Measurements from ENCODE around the gene MT1F.

The MT1F gene

DNA sequence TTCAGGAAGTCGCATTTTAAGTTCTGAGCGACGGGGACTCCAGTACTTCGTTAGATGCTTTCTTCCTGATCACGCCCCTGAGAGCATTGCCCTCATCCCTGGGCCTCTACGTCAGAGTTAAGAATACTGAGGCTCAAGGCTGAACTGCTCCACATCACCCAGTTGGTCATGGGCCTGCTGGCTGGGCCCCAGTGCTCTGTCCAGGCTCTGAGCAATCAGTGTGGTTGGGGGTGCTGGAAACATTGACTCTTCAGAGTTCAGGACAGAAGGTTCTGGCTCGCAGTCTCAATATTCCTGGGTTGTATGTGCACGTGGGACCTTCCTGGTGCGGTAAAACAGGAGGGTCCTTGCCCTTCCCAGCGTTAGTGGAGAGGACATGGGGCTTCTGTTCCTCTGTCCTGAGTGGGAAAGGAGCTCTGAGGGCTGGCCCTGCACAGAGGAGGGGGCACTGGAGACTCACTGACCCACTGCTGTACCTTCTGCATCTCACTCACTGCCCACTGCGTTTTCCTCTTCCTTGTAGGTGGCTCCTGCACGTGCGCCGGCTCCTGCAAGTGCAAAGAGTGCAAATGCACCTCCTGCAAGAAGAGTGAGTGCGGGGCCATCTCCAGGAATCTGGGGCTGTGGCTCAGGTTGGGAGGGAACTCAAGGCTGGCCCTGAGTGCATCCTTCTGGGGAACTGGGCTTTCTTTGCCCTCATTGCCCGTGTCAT, 31.7 kb upstream of the MT1F start:
- DNase-seq = peak; percentile 67

DNA sequence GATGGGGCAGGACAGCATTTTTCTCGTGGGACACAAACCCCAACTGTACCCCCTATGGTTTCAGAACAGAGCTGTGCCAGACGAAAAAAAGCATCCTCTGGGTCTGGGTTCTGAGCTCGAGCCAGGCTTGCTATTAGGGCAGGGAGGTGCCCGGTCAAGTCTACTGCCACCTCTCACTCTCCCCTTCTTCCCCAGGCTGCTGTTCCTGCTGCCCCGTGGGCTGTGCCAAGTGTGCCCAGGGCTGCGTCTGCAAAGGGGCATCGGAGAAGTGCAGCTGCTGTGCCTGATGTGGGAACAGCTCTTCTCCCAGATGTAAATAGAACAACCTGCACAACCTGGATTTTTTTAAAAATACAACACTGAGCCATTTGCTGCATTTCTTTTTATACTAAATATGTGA, 31.1 kb upstream of the MT1F start:
- DNase-seq = no peak

DNA sequence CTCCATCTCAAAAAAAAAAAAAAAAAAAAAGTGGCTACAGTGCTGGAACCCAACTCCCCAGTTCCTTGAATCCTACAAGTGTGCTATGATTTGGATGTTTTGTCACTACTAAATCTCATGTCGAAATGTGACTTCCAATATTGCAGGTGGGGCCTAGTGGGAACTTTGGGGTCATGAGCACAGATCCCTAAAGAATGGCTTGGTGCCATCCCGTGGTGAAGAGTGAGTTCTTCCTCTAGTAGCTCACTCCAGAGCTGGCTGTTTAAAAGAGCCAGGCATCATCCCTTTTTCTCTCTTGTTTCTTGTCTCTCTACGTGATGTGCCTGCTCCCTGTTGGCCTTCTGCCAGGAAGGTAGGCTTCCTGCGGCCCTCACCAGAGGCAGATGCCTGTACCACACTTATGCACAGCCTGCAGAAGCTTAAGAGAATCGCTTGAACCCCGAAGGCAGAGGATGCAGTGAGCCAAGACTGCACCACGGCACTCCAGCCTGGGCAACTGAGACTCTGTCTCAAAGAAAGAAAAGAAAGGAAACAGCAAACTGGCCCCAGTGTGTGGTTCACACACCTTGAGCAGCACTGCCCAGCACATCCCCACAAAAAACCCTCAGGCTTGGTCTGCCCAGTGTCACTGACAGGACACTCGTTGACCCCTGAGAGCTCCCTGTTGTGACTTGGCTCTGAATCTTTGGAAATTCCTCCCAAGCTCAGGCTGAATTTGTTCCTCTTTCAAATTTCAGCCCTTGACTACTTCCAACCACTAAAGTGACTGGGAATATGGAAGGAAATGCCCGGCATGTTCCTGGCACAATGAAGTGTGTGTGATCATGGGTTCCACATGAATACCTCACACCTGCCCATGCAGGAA, 29.0 kb upstream of the MT1F start:
- no peak for DNase-seq

- DNase-seq = no peak
These were observed 28.2 kb upstream of the MT1F start for GRCh38 chr16:56629531-56629930.

GRCh38 chr16:56630134-56630533, 27.6 kb upstream of the MT1F start:
- no peak for DNase-seq

GRCh38 chr16:56631197-56631596, 26.6 kb upstream of the MT1F start:
- no peak for DNase-seq

DNA sequence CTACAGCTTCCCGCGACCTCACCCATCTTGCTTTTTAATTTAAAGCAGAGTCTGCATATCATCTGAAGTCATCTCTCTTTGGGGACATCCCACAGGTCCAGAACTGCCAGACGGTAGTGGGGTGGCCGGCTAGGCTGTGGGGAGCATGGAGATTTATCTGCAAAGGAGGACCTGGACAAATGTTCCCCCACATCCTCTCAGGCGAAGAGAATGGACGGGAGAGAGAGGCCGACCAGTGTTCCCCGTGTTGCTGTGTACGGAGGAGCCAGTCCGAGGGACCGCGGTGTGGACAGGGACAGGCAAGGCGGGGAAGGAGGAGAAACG, 26.0 kb upstream of the MT1F start:
- DNase-seq = no peak

DNA sequence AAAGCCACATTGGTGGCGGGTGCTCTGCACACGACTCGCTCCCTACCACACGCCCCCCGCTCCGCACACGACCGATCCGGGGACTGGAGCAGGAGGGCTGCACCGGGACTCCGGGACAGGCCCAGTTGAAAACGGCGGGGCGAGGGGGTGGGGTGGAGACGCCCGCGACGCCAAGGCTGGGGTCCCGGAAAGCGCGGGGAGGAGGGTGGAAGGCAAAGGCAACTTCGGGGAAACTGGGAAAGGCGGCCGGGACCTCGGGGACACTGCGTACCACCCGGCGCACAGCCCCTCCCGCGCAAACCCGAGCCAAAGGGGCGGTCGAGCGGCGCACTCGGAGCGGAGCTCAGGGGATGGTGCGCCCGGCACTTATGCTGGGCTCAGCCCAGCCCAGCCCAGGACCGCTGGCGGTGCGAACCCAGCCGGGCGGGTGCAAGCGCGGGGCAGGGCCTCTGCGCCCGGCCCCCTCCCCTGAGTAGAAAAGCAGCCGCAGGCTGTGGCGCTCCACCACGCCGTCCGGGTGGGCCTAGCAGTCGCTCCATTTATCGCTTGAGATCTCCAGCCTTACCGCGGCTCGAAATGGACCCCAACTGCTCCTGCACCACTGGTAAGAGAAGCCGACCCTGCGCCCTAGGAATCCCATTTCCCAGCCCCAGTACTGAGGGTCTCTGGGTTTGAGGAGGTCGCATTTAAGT, 25.5 kb upstream of the MT1F start, which contains the start of gene MT1M:
Gene MT1M, plus strand, starts transcription at position 504 of the 692 bp plus-strand sequence. Its CDS starts 73 bp downstream, at position 577.
- no peak for DNase-seq

DNA sequence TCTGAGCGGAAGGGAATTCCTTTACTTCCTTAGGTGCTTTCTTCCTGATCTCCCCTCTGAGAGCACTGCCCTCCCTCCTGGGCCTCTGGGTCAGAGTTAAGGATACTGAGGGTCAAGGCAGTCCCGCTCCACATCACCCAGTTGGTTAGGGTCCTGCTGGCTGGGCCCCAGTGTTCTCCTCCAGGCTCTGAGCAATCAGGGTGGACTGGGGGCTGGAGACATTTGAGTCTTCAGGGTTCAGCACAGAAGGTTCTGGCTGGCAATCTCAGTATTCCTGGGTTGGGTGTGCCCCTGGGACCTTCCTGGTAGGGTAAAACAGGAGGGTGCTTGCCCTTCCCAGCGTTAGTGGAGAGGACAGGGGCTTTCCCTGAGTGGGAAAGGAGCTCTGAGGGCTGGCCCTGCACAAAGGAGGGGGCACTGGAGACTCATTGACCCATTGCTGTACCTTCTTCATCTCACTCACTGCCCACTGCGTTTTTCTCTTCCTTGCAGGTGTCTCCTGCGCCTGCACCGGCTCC, 24.9 kb upstream of the MT1F start:
- no peak for DNase-seq

DNA sequence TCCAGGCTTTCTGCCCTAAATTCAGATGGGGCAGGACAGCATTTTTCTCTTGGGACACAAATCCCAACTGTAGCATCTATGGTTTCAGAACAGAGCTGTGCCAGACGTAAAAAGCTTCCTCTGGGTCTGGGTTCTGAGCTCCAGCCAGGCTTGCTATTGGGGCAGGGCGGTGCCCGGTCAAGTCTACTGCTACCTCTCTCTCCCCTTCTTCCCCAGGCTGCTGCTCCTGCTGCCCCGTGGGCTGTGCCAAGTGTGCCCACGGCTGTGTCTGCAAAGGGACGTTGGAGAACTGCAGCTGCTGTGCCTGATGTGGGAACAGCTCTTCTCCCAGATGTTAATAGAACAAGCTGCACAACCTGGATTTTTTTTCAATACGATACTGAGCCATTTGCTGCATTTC, 24.2 kb upstream of the MT1F start:
- no peak for DNase-seq

GRCh38 chr16:56634715-56635440, 22.9 kb upstream of the MT1F start:
- no peak for DNase-seq

DNA sequence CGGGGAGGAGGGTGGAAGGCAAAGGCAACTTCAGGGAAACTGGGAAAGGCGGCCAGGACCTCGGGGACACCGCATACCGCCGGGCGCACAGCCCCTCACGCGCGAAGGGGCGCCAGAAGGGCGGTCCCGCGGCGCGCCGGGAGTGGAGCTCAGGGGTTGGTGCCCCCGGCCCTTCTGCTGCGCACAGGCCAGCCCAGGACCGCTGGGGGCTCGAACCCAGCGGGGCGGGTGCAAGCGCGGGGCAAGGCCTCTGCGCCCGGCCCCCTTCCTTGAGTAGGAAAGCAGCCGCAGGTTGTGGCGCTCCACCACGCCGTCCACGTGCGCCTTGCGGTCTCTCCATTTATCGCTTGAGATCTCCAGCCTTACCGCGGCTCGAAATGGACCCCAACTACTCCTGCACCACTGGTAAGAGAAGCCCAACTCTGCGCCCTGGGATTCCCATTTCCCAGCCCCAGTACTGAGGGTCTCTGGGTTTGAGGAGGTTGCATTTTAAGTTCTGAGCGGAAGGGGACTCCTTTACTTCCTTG, 22.3 kb upstream of the MT1F start:
- no peak for DNase-seq

- DNase-seq = no peak
These were observed 20.9 kb upstream of the MT1F start for GRCh38 chr16:56636616-56637413.

DNA sequence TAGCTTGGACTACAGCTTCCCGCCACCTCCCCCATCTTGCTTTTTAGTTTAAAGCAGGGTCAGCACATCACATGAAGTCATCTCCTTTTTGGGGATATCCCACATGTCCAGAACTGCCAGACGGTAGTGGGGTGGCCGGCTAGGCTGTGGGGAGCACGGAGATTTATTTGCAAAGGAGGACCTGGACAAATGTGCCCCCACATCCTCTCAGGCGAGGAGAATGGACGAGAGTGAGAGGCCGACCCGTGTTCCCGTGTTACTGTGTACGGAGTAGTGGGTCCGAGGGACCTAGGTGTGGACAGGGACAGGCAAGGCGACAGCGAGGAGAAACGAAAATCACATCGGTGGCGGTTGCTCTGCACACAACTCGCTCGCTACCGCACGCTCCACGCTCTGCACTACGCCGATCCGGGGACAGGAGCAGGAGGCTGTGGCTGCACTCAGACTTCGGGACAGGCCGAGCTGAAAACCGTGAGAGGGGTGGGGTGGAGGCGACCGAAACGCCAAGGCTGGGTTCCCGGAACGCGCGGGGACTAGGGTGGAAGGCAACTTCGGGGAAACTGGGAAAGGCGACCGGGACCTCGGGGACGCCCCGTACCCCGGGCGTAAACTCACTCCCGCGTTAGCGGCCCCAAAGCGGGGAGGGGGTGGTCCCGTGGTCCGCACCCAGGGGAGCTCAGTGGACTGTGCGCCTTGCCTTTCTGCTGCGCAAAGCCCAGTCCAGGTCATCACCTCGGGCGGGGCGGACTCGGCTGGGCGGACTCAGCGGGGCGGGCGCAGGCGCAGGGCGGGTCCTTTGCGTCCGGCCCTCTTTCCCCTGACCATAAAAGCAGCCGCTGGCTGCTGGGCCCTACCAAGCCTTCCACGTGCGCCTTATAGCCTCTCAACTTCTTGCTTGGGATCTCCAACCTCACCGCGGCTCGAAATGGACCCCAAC, 19.7 kb upstream of the MT1F start, which contains the start of gene MT1A:
Gene MT1A, plus strand, starts transcription at position 853 of the 937 bp plus-strand sequence. Its CDS starts 73 bp downstream, at position 926.
- no peak for DNase-seq

GRCh38 chr16:56639045-56639444, 18.7 kb upstream of the MT1F start:
- no peak for DNase-seq

- no peak for DNase-seq
These were observed 17.7 kb upstream of the MT1F start for GRCh38 chr16:56640076-56640475.

DNA sequence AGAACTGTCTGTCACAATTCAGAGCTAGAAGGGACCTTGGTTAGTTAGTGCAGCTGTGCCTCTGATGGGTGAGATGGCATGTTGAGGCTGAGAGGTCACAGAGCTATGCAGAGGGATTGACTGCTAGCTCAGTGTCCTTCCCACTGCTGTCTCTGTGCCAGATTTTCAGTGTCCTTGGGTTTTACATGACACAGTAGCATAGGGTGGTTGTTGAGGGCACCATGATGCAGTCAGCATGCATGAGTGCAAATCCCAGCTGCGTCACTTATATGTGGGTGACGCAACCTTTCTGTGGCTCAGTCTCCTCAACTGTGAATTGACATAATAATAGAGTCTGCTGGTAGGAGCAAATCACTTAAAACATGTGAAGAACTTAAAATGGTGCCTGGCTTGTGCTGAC, 16.6 kb upstream of the MT1F start:
- no peak for DNase-seq

GRCh38 chr16:56643080-56643778, 14.5 kb upstream of the MT1F start:
- DNase-seq = peak; percentile 35

GRCh38 chr16:56643833-56644232, 13.9 kb upstream of the MT1F start:
- DNase-seq = no peak

All from fibroblast of skin of back (primary cell).